H1 (cell line): ENCODE data around the gene MYO9A.

Experiments used
- CREB1 ChIP-seq: IDR thresholded peaks from 2 replicates; pipeline ENCODE4 v1.6.1; 2012; ENCODE audit warnings: inconsistent platforms
- EZH2 ChIP-seq: fragments of 200-600 bp; sonication (generic); IDR thresholded peaks from 2 replicates; pipeline ENCODE4 v1.7.1; 2012; ENCODE audit warnings: low read depth, mild to moderate bottlenecking, moderate library complexity, low read length, inconsistent platforms; ENCODE audit not compliant: severe bottlenecking
- NRF1 ChIP-seq: IDR thresholded peaks from 2 replicates; pipeline ENCODE4 v1.6.1; 2011; ENCODE audit warnings: mild to moderate bottlenecking, low read depth, low read length, improper control_type of control experiment
- PHF8 ChIP-seq: fragments of 200-600 bp; sonication (generic); conservative IDR thresholded peaks from 2 replicates; pipeline ENCODE4 v1.7.1; 2012; ENCODE audit warnings: low read depth, mild to moderate bottlenecking, inconsistent platforms, low read length, moderate library complexity
- POLR2A ChIP-seq, 2 experiments: IDR thresholded peaks; 1 replicate in 1 of 2; 2 replicates in 1 of 2; pipeline ENCODE4 v1.6.1; 2011; ENCODE audit warnings: low read depth in 2 of 2, low read length in 2 of 2, mild to moderate bottlenecking in 2 of 2; ENCODE audit errors: control extremely low read depth in 1 of 2
- POLR2AphosphoS5 ChIP-seq: IDR thresholded peaks from 2 replicates; pipeline ENCODE4 v1.6.1; 2011; ENCODE audit warnings: low read depth, low read length
- SUZ12 ChIP-seq: fragments of 200-600 bp; sonication (generic); IDR thresholded peaks from 2 replicates; pipeline ENCODE4 v1.6.1; 2012; ENCODE audit warnings: mild to moderate bottlenecking, inconsistent platforms, low read length, moderate library complexity, mixed read lengths
- TCF12 ChIP-seq: IDR thresholded peaks from 2 replicates; pipeline ENCODE4 v1.6.1; 2011; ENCODE audit warnings: low read depth, mild to moderate bottlenecking, low read length
- YY1 ChIP-seq: IDR thresholded peaks from 2 replicates; pipeline ENCODE4 v1.6.1; 2011; ENCODE audit warnings: low read depth, mild to moderate bottlenecking, low read length
- TF ChIP-seq, protein P1 (sequence below), 3 experiments: IDR thresholded peaks; 1 replicate in 2 of 3; 2 replicates in 1 of 3; pipeline versions ENCODE4 v1.5.1 to v1.6.1; 2011; ENCODE audit warnings: low read length in 3 of 3, mild to moderate bottlenecking in 3 of 3, inconsistent platforms in 2 of 3, low read depth in 1 of 3, moderate library complexity in 1 of 3; ENCODE audit not compliant: insufficient read depth in 1 of 3; ENCODE audit errors: control extremely low read depth in 1 of 3
- TF ChIP-seq, protein P2 (sequence below): IDR thresholded peaks from 2 replicates; pipeline ENCODE4 v1.6.1; 2011; ENCODE audit warnings: low read length, improper control_type of control experiment
- TF ChIP-seq, protein P3 (sequence below): IDR thresholded peaks from 2 replicates; pipeline ENCODE4 v1.6.1; 2011; ENCODE audit warnings: low read depth, mild to moderate bottlenecking, low read length; ENCODE audit not compliant: insufficient read depth

DNA sequence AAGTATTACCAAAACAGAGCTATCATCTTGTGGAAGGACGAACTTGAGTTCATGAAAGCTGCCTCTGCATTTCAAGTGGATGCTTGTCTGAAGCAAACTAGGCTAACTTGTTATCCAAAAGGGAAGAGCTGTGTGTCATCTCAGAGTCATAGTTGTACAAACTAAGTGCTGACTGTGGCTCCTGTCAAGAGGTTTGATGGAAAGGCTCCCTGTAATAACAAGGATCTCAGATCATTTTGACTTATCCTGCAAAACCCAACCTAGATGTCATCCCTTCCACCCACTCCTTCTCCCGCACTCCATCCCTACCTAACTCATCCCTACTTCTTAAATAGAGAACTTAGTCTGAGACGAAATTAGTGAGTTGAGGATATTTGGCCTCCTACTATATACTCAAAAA lies 196.8 kb downstream of the MYO9A start:
- TF ChIP-seq, protein P1, sequence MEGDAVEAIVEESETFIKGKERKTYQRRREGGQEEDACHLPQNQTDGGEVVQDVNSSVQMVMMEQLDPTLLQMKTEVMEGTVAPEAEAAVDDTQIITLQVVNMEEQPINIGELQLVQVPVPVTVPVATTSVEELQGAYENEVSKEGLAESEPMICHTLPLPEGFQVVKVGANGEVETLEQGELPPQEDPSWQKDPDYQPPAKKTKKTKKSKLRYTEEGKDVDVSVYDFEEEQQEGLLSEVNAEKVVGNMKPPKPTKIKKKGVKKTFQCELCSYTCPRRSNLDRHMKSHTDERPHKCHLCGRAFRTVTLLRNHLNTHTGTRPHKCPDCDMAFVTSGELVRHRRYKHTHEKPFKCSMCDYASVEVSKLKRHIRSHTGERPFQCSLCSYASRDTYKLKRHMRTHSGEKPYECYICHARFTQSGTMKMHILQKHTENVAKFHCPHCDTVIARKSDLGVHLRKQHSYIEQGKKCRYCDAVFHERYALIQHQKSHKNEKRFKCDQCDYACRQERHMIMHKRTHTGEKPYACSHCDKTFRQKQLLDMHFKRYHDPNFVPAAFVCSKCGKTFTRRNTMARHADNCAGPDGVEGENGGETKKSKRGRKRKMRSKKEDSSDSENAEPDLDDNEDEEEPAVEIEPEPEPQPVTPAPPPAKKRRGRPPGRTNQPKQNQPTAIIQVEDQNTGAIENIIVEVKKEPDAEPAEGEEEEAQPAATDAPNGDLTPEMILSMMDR (IDR thresholded peaks at IDR 0.05; ENCODE audit: control extremely low read depth in 1 of 3, insufficient read depth in 1 of 3, low read depth in 1 of 3, low read length in 3 of 3): no peak
- TF ChIP-seq YY1: no peak
- no peak for TF ChIP-seq SUZ12
- no peak for TF ChIP-seq CREB1
- TF ChIP-seq, protein P2, sequence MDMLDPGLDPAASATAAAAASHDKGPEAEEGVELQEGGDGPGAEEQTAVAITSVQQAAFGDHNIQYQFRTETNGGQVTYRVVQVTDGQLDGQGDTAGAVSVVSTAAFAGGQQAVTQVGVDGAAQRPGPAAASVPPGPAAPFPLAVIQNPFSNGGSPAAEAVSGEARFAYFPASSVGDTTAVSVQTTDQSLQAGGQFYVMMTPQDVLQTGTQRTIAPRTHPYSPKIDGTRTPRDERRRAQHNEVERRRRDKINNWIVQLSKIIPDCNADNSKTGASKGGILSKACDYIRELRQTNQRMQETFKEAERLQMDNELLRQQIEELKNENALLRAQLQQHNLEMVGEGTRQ: no peak
- TF ChIP-seq PHF8: no peak
- TF ChIP-seq POLR2AphosphoS5: no peak
- TF ChIP-seq TCF12: no peak
- TF ChIP-seq NRF1: no peak
- TF ChIP-seq POLR2A (IDR thresholded peaks at IDR 0.05; ENCODE audit: control extremely low read depth in 1 of 2, low read depth in 2 of 2, low read length in 2 of 2): no peak
- TF ChIP-seq EZH2: no peak
- TF ChIP-seq, protein P3, sequence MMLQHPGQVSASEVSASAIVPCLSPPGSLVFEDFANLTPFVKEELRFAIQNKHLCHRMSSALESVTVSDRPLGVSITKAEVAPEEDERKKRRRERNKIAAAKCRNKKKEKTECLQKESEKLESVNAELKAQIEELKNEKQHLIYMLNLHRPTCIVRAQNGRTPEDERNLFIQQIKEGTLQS: no peak
